M059J (cell line): ENCODE data around the gene CYFIP1. TPM values are rescaled to one million over a fixed set of nuclear protein-coding genes. Genes with fewer than 3 reads are reported as not detected.

Experiments used
- DNase-seq: peaks from one replicate; pipeline ENCODE4 v3.0.0-alpha.2; 2012; ENCODE audit warnings: low read depth
- total RNA-seq: library from RNA; depleted of rRNA; stranded (reverse); fragments of >200 nt; shearing (Covaris generic); gene quantifications from 2 replicates; pipeline ENCODE4 v1.2.3, GENCODE V29; 2014

Gene CYFIP1
- total RNA-seq, 1 experiment from 2014 or later, result 75.5 TPM

DNA sequence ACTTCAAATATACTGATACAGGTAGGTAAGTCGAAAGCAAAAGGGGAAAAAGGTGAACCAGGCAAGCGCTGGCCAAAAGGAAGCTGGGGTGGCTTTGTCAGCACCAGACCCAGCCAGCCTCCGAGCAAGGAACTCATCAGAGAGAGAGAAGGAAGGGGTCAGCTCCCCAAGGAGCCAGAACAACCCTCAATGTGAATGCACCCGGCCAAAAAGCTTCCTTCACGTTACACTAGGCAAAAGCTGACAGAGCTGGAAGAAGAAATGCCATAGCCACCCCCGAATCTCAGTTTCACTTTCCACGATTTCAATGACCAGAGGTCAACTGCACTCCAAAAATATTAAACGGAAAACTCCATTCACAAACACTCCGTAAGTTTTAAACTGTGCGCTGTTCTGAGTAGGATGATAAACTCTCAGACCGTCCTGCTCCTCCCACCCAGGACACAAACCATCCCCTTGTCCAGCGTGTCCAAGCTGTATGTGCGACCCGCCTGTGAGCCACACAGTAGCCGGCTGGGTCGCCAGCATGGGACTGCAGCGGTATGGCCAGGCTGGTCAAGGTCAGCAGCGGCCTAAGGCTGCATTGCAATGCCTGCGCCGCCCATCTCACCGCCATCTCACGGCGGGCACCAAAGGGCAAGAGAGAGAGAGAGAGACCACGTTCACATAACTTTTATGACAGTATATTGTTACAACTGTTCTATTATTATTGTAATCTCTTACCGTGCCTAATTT, 29.7 kb downstream of the CYFIP1 start:
- DNase-seq, result no peak

DNA sequence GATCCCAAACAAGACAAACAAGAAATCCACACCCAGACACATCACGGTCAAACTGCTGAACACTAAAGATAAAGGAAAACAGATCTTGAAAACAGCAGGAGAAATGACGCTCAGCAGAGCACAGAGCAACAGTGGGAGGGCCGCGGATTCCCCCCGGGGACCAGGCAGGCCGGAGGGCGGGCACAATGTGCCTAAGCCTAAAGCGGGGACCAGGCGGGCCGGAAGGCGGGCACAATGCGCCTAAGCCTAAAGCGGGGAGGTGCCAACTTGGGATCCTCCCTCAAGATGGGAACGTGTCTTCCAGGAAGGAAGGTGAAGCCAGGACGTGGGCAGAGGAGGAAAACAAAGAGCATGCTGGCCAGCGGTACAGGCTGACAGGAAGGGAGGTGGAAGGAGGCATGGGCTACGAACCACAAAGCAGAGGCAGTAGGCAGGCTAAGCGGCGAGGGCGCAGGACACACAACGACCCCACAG, 31.1 kb downstream of the CYFIP1 start:
- no peak for DNase-seq

DNA sequence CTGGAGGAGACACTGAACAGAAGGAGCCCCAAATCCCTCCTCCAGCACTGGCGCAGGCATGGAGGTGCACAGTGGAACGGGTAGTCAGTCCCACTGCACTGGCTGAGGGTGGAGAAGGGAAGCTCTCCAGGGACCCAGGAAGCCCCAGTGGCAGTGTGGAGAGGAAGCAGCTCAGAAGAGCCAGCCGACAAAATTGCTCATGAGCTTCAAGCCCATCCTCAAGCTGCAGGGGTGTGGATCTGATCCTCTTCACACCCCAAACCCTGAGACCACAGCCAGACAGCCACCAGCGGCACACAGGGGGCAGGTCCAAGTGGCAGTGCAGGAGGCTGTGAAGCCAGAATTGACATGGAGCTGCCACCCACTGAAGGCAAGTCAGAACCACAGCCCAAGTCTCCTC, 32.1 kb downstream of the CYFIP1 start:
- DNase-seq, result no peak

DNA sequence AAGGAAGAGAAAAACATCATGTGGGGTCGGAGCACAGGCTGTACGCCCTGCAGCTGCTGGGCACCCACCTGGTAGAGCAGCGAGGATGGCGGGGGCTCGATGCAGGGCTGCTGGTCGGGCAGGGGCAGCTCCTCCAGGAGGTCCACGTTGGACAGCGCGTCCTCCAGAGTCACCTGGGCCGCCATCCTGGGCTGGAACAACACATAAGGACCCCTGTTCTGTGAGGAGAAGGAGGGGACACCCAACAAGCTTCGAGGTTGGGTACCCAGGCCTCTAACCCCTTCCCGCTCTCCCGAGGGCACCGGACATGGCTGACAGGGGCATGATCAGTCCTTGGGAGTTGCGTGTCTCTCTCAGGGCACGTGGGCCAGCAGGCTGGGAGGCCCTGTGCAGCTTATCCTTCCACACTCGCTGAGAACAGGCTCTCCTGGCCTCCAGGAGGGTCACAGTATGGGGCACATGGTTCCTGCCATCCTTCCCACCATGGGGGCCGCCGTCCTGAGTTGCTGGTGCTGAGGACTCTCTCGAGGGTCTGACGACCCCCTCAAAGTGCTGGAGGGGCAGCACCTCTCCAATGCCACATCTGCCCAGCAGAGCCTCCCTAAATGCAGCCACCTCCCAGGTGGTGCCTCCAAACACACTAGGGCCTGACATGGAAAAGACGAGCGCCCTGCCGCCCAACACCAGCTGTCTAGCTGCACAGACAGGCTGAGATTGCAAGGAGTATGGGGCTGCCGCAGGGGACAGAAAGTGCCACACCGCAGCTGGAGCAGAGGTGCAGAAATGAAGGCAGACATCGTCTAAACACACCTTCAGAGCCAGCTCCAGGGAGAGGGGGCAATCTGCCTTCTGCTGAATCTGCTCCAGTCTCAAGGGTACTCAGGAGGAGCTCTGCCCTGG, 32.8 kb downstream of the CYFIP1 start:
- no peak for DNase-seq

DNA sequence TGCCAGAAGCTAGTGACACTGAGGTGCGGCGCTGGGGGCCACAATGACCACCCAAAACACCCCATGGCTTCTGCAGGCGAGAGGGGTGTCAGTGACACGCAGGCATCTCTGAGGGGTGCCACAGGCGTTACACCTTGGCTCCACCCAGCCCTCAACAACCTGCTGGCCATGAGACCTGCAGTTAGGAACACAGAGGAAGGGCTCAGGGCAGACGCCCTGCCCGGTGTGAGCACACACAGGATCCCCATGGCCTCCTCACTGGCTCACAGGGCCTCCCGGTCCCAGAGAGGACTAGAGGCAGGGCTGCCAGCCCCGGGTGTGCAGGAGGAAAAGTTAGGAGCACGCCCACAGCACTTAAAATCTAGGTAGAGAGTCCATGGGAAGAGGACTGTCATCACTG, 35.1 kb downstream of the CYFIP1 start:
- no peak for DNase-seq

DNA sequence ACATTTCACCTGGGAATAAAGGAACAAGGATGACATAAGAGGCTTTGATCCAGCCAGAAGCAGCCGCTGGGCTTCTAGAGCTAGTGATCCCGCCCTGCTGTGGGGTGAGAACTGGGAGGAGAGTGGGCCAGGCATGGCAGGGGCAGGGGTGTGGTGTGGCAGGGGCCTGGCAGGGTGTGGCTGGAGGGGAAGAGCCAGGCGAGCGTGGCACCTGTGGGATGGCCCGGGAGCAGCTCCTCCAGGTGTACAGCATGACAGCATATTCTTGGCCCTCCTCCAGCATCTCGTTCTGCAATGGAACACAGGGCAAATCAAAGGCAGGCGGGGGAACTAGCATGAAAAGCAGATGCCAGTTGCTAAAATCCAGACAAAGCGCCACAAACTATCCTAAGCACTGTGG, 35.5 kb downstream of the CYFIP1 start:
- DNase-seq, result no peak

DNA sequence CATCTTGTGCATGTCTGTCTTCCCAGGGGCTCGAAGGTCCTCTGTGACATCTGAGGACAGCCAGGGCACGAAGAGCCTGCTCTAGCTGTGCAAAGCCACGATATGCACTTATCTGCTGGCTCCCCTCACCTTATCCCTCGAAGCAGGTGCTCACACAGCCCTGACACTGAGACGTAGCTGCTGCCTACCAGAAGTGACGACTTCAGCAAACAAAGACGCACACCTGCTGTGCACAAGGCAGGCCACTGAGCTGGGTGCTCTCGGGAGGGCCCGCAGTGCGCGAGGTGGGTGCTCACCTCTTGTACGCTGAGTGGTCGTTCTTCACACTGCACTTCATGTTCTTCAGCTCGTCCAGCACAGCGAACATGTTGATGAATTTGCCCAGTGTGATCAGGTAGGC, 37.3 kb downstream of the CYFIP1 start:
- DNase-seq, result no peak

DNA sequence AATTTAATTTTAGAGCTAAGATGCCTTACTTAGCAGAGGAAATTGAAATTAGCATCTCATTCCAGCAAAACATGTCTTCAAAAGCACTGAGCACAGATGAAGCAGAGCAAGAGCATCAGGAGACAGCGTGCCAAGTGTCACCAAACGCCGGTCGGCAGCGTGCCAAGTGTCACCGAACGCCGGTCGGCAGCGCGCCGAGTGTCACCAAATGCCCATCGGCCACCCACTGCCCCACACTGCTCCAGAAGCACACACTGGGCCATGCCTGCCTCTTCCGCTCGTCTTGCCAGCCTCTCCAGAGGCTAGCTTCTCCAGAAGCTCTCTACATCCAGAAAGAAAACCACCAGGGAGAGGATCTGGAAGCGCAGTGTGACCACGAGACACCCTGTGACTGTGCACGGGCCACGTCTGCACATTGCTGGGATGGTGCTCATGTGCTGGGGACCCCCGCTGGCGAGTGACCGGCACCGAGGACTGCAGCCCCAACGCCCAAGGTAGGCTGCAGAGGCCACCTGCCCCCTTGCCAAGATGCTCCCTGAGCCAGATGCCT, 37.8 kb downstream of the CYFIP1 start:
- DNase-seq, result no peak

DNA sequence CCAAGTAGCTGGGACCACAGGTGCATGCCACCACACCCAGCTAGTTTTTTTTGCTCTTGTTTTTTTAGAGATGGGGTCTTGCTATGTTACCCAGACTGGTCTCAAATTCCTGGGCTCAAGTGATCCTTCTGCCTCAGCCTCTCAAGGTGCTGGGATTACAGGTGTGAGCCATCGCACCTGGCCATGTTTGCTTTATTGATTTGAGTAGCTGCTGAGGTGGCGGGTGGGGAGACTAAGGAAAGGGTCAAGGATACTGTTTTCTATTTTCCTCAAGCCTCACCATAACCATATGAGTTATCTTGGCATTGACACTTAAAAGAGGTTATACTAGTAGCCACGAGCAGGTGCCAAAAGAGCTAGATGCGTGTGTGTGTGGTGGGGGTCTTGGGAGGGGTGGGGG, 39.0 kb downstream of the CYFIP1 start:
- DNase-seq, result no peak

DNA sequence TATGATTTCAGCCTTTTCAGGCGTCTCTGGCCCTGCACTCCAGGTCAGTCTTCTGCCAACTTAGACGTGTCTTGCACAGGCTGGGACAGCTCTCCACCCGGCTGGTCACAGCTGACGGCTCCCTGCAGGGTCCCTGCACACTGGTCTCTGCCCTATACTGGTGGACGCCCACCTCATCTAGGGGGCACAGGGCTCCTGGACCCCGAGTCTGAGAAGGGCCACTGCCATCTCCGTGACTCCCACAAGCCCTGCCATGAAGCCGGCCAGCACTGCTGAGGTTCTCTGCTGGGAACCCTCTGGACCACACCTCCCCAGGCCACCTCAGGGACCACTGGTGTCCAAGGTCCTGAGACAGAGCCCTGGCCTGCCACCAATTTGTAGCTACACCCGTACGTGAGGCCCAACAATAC, 40.5 kb downstream of the CYFIP1 start:
- DNase-seq, result no peak

DNA sequence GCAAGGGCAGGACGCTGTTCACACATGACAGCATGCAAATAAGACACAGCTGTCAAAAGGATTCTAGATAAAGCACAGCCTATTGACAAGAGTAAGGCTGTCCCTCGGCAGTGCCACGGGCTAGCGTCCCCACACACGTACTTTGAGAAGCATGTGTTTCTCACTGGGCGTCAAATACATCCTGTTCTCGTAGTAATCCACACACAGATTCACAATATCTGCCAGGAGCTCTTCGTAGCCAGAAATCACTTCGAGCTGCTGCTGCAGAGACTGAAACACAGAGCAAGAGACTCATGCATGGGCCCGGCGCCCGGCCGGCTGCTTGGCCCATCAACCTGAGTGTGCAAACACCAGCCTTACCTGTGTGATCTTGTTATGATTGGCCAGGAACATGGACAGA, 41.1 kb downstream of the CYFIP1 start:
- no peak for DNase-seq

DNA sequence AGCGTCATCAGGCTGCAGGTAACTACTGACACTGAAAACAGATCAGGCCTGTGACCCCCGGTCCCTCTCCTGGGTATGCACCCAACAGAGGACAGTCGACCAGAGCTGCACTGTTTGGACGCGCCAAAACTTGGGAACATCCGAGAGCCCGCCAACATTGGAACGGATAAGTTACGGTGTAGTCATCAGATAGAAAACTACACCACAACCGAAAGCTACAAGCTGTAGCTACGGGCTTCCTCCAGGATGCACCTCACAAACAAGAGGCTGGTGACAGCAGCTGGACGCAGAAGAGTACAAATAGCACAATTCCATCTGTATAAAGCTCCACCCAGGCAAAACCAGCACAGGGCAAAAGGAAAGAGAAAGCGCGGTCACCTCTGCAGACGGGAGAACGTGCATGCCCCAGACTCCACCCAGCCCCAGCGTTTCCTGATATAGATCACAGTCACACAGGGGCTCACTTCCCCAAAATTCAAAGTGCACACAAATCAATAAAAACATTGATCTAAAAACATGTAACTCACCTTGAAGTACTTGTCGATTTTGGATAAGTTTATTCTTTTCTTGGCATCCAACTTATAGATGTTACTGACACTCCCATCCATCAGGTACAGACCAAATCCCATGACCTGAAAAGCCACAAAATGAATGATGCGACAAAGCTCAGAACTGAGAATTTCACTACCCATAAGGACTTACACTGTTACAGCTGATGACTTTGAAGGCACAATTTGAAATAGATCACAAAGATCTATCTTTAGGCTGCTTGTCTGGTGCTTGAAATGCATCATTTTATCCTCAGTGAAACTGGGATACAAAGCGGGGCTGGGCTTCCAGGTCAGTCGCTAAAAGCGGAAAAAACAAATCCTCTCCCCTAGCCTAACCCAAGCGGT, 43.3 kb downstream of the CYFIP1 start:
- no peak for DNase-seq

DNA sequence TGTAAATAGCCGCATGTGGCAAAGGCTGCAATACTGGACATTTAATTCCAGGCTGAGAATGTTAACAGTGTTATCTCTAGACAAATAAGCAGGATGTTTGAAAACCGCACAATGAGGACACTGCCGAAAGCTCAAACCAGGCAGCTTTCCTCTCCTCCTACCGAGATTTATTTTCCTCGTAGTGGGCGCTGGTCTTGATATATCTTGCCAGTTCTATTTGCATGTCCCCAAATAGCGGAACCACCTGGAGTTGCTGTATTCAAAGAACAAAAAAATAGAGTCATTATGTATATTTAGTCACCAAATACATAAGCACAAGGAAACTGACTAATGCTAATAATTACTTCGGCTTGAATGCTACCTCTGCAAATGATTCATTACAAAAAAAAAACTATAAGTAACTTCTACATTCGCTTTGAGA, 46.5 kb downstream of the CYFIP1 start:
- peak; percentile 38 for DNase-seq

DNA sequence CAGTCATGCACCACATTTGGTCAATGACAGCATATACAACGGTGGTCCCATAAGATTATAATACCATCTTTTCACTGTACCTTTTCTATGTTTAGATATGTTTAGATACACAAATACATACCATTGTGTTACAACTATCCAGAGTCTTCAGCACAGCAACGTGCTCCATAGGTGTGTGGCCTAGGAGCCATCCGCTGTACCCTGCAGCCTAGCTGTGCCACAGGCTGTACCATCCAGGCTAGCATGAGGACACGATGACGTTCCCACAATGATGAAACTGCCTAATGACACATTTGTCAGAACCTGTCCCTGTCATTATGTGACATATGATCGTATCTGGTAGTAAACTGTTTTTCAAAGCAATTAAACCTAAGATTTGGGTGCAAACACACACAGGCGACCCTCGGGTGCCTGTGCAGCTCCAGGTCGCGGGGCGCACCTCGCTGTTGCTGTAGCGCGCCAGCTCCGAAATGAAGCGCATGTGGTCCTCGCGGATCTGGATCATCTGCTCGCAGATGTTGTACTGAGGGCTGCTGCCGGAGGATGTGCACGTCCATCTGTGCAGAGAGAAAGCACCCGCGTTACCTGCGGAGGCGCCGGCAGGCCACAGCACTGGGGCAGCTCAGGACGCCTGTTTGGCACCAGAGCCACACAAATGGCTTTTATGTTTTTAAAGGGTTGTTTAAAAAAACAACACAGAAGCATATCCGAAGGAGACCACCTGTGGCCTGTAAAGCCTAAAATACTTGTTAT, 48.2 kb downstream of the CYFIP1 start:
- no peak for DNase-seq

DNA sequence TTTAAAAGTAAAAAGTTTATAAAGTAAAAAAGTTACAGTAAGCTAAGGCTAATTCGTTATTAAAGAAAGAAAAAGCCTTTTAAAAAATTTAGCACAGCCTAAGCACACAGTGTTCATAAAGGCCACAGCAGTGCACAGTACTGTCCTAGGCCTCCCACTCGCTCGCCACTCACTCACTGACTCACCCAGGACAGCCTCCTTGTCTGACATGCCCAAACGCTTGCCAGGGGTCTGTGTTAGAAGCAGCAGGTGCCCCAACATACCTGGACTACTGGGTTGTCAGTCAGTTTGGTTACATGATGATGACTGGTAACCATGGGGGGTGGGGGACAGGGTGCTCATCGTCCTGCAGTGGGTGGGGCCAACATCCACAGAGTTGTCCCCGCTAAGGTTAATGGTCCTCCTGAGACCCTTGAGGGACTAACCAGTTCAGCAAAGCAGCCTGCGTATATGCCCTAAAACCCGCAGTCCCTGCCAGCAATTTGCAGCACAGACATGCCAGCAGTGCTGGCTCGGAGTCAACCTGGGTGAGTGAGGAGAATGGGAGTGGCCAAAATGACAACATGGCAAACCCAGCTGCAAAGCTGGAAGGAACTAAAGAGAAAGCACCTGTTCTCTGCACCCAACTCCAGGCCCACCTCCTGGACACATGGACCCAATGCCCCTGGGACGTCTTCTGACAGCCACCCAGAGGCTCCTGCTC, 49.2 kb downstream of the CYFIP1 start:
- peak; percentile 9 for DNase-seq

DNA sequence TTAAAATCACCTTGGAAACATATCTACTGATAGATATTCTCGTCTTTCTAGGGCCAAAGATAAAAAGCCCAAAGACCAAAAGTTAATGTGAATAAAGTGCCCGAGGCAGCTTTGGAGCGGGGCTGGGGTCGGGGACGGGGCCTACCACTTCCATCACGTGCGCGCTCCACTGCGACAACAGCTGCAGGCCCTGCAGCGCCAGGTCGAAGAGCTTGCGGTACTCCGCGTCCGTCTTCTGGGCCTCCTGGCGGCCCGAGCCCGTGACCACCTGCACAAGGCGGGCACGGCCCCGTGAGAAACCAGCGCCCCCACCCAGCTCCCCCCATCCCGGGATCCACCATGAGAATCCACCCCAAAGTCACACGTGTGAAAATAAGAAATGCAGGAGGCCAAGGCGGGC, 52.4 kb downstream of the CYFIP1 start:
- DNase-seq, result no peak

DNA sequence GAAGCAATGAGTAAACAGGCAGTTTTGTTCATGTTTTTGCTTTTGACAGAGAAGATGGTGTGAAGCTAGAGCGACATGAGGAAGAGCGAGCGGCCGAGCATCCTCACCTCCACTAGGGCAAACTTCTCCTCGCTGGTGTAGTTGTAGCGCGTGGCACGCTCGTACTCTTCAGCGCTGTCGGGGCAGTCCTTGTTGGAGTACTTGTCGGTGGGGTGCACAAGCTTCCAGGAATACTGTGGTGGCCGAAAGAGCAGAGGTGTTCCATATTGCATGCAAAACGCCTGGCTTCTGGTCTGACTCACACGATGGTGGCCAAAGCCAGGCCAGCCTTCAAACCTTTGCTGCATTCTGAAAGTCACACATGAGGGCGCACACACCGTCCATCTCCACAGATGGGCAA, 54.3 kb downstream of the CYFIP1 start:
- DNase-seq, result no peak

DNA sequence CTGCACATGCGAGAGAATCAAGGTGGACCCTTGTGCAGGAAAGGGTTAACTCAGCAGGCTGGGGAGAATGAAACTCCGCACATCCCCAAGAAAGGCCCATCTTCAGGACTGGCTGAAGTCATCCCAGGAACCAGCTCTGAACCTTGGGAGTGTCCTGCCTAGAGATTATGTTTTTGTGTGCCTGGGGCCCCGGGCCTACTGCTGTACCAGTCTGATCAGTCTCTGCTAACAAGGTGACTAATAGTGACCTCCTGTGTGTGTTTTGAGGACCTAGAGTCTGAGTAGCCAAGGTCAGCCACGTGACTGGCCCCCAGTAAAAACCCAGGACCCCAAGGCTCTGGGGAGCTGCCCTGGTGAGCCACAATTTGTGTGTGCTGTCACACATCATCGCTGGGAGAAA, 58.2 kb downstream of the CYFIP1 start:
- DNase-seq, result no peak

DNA sequence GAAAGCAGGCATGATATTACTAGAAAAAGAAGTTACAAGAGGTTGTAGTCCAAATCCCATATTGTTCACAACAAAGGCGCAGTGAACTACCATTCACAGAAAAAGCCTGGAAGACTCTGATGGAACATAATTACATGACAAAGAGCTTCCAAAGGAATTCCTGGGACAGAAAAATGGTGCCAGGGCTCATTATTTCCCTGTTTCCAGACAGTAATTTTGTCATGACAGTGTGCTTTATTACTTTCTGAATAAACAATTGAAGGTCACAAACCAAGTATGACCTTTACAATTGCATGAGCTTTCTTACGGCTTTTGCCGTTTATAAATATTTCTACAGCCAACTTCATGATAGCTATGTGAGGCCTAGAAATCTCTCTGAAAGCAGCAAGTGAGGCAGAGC, 61.0 kb downstream of the CYFIP1 start:
- peak; percentile 18 for DNase-seq

DNA sequence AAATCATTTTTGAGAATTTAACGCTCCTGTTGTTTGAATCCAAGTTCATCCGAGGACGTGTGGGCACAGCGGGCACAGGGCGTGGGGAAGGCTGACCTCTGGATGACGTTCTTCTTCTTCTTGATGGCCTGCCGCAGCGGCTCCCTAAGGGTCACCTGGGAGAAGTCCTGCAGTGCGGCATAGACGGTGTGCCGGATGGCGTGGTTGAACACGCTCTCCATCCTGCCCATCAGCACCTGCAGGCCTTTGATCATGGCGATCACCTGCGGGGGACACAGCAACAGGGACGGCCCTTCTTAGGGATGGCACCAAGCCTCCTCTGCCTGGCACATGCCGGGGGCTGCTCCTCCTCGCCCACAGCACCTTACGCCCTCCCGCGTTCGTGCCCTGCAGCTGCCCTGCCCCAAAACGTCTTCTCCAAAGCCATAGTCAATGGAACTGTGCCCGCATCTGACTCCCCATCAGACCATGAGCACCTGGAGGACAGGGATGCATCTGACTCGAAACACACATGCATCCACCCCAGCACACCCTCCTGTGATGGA, 61.5 kb downstream of the CYFIP1 start:
- DNase-seq, result no peak
